ENCODE results near the gene ACMSD. TPM values are rescaled to one million over a fixed set of nuclear protein-coding genes. Genes with fewer than 3 reads are reported as not detected.

Gene ACMSD
- total RNA-seq, 4 donors from 2014 or later, result not detected

DNA sequence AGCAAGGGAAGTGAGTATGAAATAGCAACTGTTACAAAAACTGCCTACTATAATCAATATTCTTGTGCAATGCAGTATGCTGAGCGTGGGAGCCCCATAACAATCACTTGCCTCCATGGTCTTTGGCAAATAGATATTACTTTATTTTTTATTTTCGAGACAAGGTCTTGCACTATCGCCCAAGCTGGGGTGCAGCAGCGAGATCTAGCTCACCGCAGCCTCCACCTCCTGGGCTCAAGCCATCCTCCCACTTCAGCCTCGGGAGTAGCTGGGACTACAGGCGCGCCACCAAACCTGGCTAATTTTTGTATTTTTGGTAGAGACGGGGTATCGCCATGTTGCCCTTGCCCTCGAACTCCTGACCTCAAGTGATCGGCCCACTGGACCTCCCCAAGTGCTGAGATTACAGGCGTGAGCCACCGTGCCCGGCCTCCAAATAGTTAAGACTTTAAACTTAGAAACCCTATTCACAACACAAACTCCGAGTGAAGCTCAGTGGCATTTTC is 79.0 kb downstream of the ACMSD start:
- DNase-seq (ENCODE audit: low spot score in 2 of 2), result no peak

GRCh38 chr2:134917888-134918525 is 79.6 kb downstream of the ACMSD start:
- Histone ChIP-seq H3K4me3 (peak overlapping the region; percentile 72 to 94 (median 84)), H3K27ac (peak overlapping the region; percentile 88 to 98 (median 96)), H3K9me3 (peaks cover 0 to 4% (median 1%) of the 10 kb centered on the region in 4 donors), H3K4me1 (peaks cover 0 to 45% (median 26%) of the 10 kb centered on the region in 4 donors), H3K36me3 (no peaks in the 10 kb centered on the region), H3K27me3 (no peaks in the 10 kb centered on the region)
- DNase-seq (ENCODE audit: low spot score in 2 of 2), result peak; percentile 77 to 82
- WGBS, 2 donors, result 0% methylated on average over 37 to 38 of the region's 38 CpGs
- TF ChIP-seq, protein P1, sequence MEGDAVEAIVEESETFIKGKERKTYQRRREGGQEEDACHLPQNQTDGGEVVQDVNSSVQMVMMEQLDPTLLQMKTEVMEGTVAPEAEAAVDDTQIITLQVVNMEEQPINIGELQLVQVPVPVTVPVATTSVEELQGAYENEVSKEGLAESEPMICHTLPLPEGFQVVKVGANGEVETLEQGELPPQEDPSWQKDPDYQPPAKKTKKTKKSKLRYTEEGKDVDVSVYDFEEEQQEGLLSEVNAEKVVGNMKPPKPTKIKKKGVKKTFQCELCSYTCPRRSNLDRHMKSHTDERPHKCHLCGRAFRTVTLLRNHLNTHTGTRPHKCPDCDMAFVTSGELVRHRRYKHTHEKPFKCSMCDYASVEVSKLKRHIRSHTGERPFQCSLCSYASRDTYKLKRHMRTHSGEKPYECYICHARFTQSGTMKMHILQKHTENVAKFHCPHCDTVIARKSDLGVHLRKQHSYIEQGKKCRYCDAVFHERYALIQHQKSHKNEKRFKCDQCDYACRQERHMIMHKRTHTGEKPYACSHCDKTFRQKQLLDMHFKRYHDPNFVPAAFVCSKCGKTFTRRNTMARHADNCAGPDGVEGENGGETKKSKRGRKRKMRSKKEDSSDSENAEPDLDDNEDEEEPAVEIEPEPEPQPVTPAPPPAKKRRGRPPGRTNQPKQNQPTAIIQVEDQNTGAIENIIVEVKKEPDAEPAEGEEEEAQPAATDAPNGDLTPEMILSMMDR (IDR thresholded peaks at IDR 0.05), result peak; percentile 9 to 38 (median 24)
- no peak for TF ChIP-seq EP300 (IDR thresholded peaks at IDR 0.05)
- peak; percentile 54 to 73 for TF ChIP-seq POLR2A (IDR thresholded peaks at IDR 0.05)

More for the DNA sequence above, 79.0 kb downstream of the ACMSD start:
- Histone ChIP-seq H3K27ac (peak overlapping the region; percentile 88 to 98 (median 96)), H3K9me3 (peaks cover 0 to 4% (median 1%) of the 10 kb centered on the region in 4 donors), H3K4me3 (peak overlapping the region; percentile 72 to 94 (median 84)), H3K36me3 (no peaks in the 10 kb centered on the region), H3K4me1 (peaks cover 0 to 39% (median 25%) of the 10 kb centered on the region in 4 donors), H3K27me3 (no peaks in the 10 kb centered on the region)
- WGBS, 2 donors, result 36 to 42% methylated on average over 16 of the region's 16 CpGs
- TF ChIP-seq EP300 (IDR thresholded peaks at IDR 0.05) (no peak), POLR2A (IDR thresholded peaks at IDR 0.05) (no peak)

- no peaks in the 10 kb centered on the region for H3K9me3 ChIP-seq
- peak within 1 kb of the TSS; percentile 91 to 98 (median 96) for H3K27ac ChIP-seq
- H3K4me3 ChIP-seq, result peak within 1 kb of the TSS; percentile 72 to 94 (median 84)
- peak in 1 of 2 donors; percentile 42 for TF ChIP-seq POLR2A (IDR thresholded peaks at IDR 0.05)
- TF ChIP-seq EP300 (IDR thresholded peaks at IDR 0.05), result peak; percentile 82 to 95
- TF ChIP-seq, protein P1 (IDR thresholded peaks at IDR 0.05), result peak in 2 of 5 experiments; percentile 42 to 44
- WGBS, 2 donors, result 0% methylated on average over 77 to 81 of the region's 83 CpGs
- H3K27me3 ChIP-seq, result no peaks in the 10 kb centered on the region
- DNase-seq (ENCODE audit: low spot score in 2 of 2), result peak; percentile 95 to 97
- H3K4me1 ChIP-seq, result peaks cover 0 to 53% (median 26%) of the 10 kb centered on the region in 4 donors
- no peaks in the 10 kb centered on the region for H3K36me3 ChIP-seq
Measured at GRCh38 chr2:134918526-134919340, 80.3 kb downstream of the ACMSD start, which contains the start of gene CCNT2. CCNT2 (plus strand) TSS chr2:134918822; CDS start chr2:134918855, 33 bp downstream.

GRCh38 chr2:134919341-134920210 is 81.2 kb downstream of the ACMSD start:
- 1% methylated on average over 29 to 30 of the region's 30 CpGs for WGBS, 2 donors

More at GRCh38 chr2:134919341-134920210, 81.2 kb downstream of the ACMSD start:
- DNase-seq (ENCODE audit: low spot score in 2 of 2), result peak in 1 of 2 donors; percentile 16
- Histone ChIP-seq H3K4me1 (peaks cover 0 to 61% (median 26%) of the 10 kb centered on the region in 4 donors), H3K9me3 (no peaks in the 10 kb centered on the region), H3K27me3 (no peaks in the 10 kb centered on the region), H3K36me3 (peaks cover 0 to 3% (median 0%) of the 10 kb centered on the region in 3 donors), H3K27ac (peak overlapping the region; percentile 91 to 98 (median 96)), H3K4me3 (peak overlapping the region; percentile 72 to 94 (median 84))
- TF ChIP-seq, protein P1 (IDR thresholded peaks at IDR 0.05), result no peak
- no peak for TF ChIP-seq EP300 (IDR thresholded peaks at IDR 0.05)
- TF ChIP-seq POLR2A (IDR thresholded peaks at IDR 0.05), result no peak

All from tibial nerve (tissue), 4 donors.